ENCODE results near the gene NRXN3.
"Not testable (repeated sequence)": the region's sequence is repeated elsewhere in the genome, so short reads cannot be mapped to it uniquely, and the experiment has no call there.

Gene NRXN3

GRCh38 chr14:78509516-78509915 is 339.3 kb downstream of the NRXN3 start:
- H3K27ac ChIP-seq (ENCODE audit: low read length) = no peak overlapping the region
- H3K4me3 ChIP-seq (ENCODE audit: low read length) = no peak overlapping the region
- no peaks in the 10 kb centered on the region for H3K9me3 ChIP-seq (ENCODE audit: insufficient read depth, low read depth, low read length)
- H3K4me1 ChIP-seq (ENCODE audit: insufficient read depth, low read length) = 0 out of 2 replicates have a peak, but pooled peaks cover 3% of the 10 kb centered on the region
- no peaks in the 10 kb centered on the region for H3K27me3 ChIP-seq (ENCODE audit: insufficient read depth, low read length)
- no peaks in the 10 kb centered on the region for H3K36me3 ChIP-seq (ENCODE audit: insufficient read depth, low read depth, low read length)
- H3K9ac ChIP-seq (ENCODE audit: low read depth, low read length) = no peak overlapping the region

GRCh38 chr14:78512021-78512420 is 341.8 kb downstream of the NRXN3 start:
- Histone ChIP-seq H3K9ac (ENCODE audit: low read depth, low read length) (no peak overlapping the region), H3K27ac (ENCODE audit: low read length) (no peak overlapping the region), H3K4me1 (ENCODE audit: insufficient read depth, low read length) (no peaks in the 10 kb centered on the region), H3K9me3 (ENCODE audit: insufficient read depth, low read depth, low read length) (no peaks in the 10 kb centered on the region), H3K36me3 (ENCODE audit: insufficient read depth, low read depth, low read length) (no peaks in the 10 kb centered on the region), H3K27me3 (ENCODE audit: insufficient read depth, low read length) (no peaks in the 10 kb centered on the region), H3K4me3 (ENCODE audit: low read length) (no peak overlapping the region)

GRCh38 chr14:78519863-78520262 is 349.7 kb downstream of the NRXN3 start:
- Histone ChIP-seq H3K27ac (ENCODE audit: low read length) (no peak overlapping the region), H3K9me3 (ENCODE audit: insufficient read depth, low read depth, low read length) (no peaks in the 10 kb centered on the region), H3K27me3 (ENCODE audit: insufficient read depth, low read length) (no peaks in the 10 kb centered on the region), H3K4me1 (ENCODE audit: insufficient read depth, low read length) (peaks cover 6% of the 10 kb centered on the region; the same call in 1 of the 2 replicates), H3K36me3 (ENCODE audit: insufficient read depth, low read depth, low read length) (no peaks in the 10 kb centered on the region), H3K9ac (ENCODE audit: low read depth, low read length) (no peak overlapping the region), H3K4me3 (ENCODE audit: low read length) (no peak overlapping the region)

GRCh38 chr14:78524196-78524595 is 354.0 kb downstream of the NRXN3 start:
- Histone ChIP-seq H3K4me1 (ENCODE audit: insufficient read depth, low read length) (no peaks in the 10 kb centered on the region), H3K9me3 (ENCODE audit: insufficient read depth, low read depth, low read length) (no peaks in the 10 kb centered on the region), H3K36me3 (ENCODE audit: insufficient read depth, low read depth, low read length) (no peaks in the 10 kb centered on the region), H3K27me3 (ENCODE audit: insufficient read depth, low read length) (no peaks in the 10 kb centered on the region), H3K4me3 (ENCODE audit: low read length) (no peak overlapping the region), H3K27ac (ENCODE audit: low read length) (no peak overlapping the region), H3K9ac (ENCODE audit: low read depth, low read length) (no peak overlapping the region)

GRCh38 chr14:78524766-78525165 is 354.6 kb downstream of the NRXN3 start:
- Histone ChIP-seq H3K9me3 (ENCODE audit: insufficient read depth, low read depth, low read length) (no peaks in the 10 kb centered on the region), H3K4me1 (ENCODE audit: insufficient read depth, low read length) (no peaks in the 10 kb centered on the region), H3K4me3 (ENCODE audit: low read length) (no peak overlapping the region), H3K36me3 (ENCODE audit: insufficient read depth, low read depth, low read length) (no peaks in the 10 kb centered on the region), H3K27ac (ENCODE audit: low read length) (no peak overlapping the region), H3K9ac (ENCODE audit: low read depth, low read length) (no peak overlapping the region), H3K27me3 (ENCODE audit: insufficient read depth, low read length) (no peaks in the 10 kb centered on the region)

- Histone ChIP-seq H3K9me3 (ENCODE audit: insufficient read depth, low read depth, low read length) (no peaks in the 10 kb centered on the region), H3K27ac (ENCODE audit: low read length) (no peak overlapping the region), H3K4me3 (ENCODE audit: low read length) (no peak overlapping the region), H3K27me3 (ENCODE audit: insufficient read depth, low read length) (no peaks in the 10 kb centered on the region), H3K4me1 (ENCODE audit: insufficient read depth, low read length) (no peaks in the 10 kb centered on the region), H3K36me3 (ENCODE audit: insufficient read depth, low read depth, low read length) (no peaks in the 10 kb centered on the region), H3K9ac (ENCODE audit: low read depth, low read length) (no peak overlapping the region)
Observed at GRCh38 chr14:78530078-78530477, 359.9 kb downstream of the NRXN3 start.

GRCh38 chr14:78534141-78534540 is 364.0 kb downstream of the NRXN3 start:
- no peaks in the 10 kb centered on the region for H3K9me3 ChIP-seq (ENCODE audit: insufficient read depth, low read depth, low read length)
- H3K4me1 ChIP-seq (ENCODE audit: insufficient read depth, low read length) = no peaks in the 10 kb centered on the region
- H3K9ac ChIP-seq (ENCODE audit: low read depth, low read length) = no peak overlapping the region
- no peaks in the 10 kb centered on the region for H3K27me3 ChIP-seq (ENCODE audit: insufficient read depth, low read length)
- no peaks in the 10 kb centered on the region for H3K36me3 ChIP-seq (ENCODE audit: insufficient read depth, low read depth, low read length)
- H3K4me3 ChIP-seq (ENCODE audit: low read length) = no peak overlapping the region
- no peak overlapping the region for H3K27ac ChIP-seq (ENCODE audit: low read length)

GRCh38 chr14:78535041-78535440 is 364.9 kb downstream of the NRXN3 start:
- Histone ChIP-seq H3K27ac (ENCODE audit: low read length) (no peak overlapping the region), H3K9ac (ENCODE audit: low read depth, low read length) (no peak overlapping the region), H3K4me3 (ENCODE audit: low read length) (no peak overlapping the region), H3K4me1 (ENCODE audit: insufficient read depth, low read length) (no peaks in the 10 kb centered on the region), H3K36me3 (ENCODE audit: insufficient read depth, low read depth, low read length) (no peaks in the 10 kb centered on the region), H3K9me3 (ENCODE audit: insufficient read depth, low read depth, low read length) (no peaks in the 10 kb centered on the region), H3K27me3 (ENCODE audit: insufficient read depth, low read length) (no peaks in the 10 kb centered on the region)

- not testable (repeated sequence) for H3K9me3 ChIP-seq (ENCODE audit: insufficient read depth, low read depth, low read length); H3K27ac ChIP-seq (ENCODE audit: low read length); H3K9ac ChIP-seq (ENCODE audit: low read depth, low read length); H3K4me3 ChIP-seq (ENCODE audit: low read length); H3K4me1 ChIP-seq (ENCODE audit: insufficient read depth, low read length); H3K27me3 ChIP-seq (ENCODE audit: insufficient read depth, low read length); H3K36me3 ChIP-seq (ENCODE audit: insufficient read depth, low read depth, low read length)
Observed at GRCh38 chr14:78541788-78542187, 371.6 kb downstream of the NRXN3 start.

GRCh38 chr14:78543433-78543832 is 373.3 kb downstream of the NRXN3 start:
- Histone ChIP-seq H3K4me3 (ENCODE audit: low read length) (no peak overlapping the region), H3K9me3 (ENCODE audit: insufficient read depth, low read depth, low read length) (no peaks in the 10 kb centered on the region)

GRCh38 chr14:78561074-78561473 is 390.9 kb downstream of the NRXN3 start:
- Histone ChIP-seq H3K36me3 (ENCODE audit: insufficient read depth, low read depth, low read length) (no peaks in the 10 kb centered on the region), H3K9me3 (ENCODE audit: insufficient read depth, low read depth, low read length) (no peaks in the 10 kb centered on the region), H3K9ac (ENCODE audit: low read depth, low read length) (no peak overlapping the region), H3K27ac (ENCODE audit: low read length) (no peak overlapping the region), H3K27me3 (ENCODE audit: insufficient read depth, low read length) (no peaks in the 10 kb centered on the region), H3K4me3 (ENCODE audit: low read length) (no peak overlapping the region), H3K4me1 (ENCODE audit: insufficient read depth, low read length) (peaks cover 7% of the 10 kb centered on the region; the same call in 1 of the 2 replicates)

More at GRCh38 chr14:78543433-78543832, 373.3 kb downstream of the NRXN3 start:
- Histone ChIP-seq H3K4me1 (ENCODE audit: insufficient read depth, low read length) (no peaks in the 10 kb centered on the region), H3K27me3 (ENCODE audit: insufficient read depth, low read length) (no peaks in the 10 kb centered on the region), H3K36me3 (ENCODE audit: insufficient read depth, low read depth, low read length) (no peaks in the 10 kb centered on the region), H3K27ac (ENCODE audit: low read length) (no peak overlapping the region), H3K9ac (ENCODE audit: low read depth, low read length) (no peak overlapping the region)

GRCh38 chr14:78566026-78566858 is 396.1 kb downstream of the NRXN3 start:
- Histone ChIP-seq H3K9ac (ENCODE audit: low read depth, low read length) (peak overlapping the region; percentile 50; the same call in 1 of the 2 replicates), H3K27ac (ENCODE audit: low read length) (no peak overlapping the region), H3K4me1 (ENCODE audit: insufficient read depth, low read length) (peaks cover 10% of the 10 kb centered on the region; the same call in 1 of the 2 replicates), H3K9me3 (ENCODE audit: insufficient read depth, low read depth, low read length) (no peaks in the 10 kb centered on the region), H3K27me3 (ENCODE audit: insufficient read depth, low read length) (no peaks in the 10 kb centered on the region), H3K4me3 (ENCODE audit: low read length) (peak overlapping the region; percentile 49; the same call in 1 of the 2 replicates), H3K36me3 (ENCODE audit: insufficient read depth, low read depth, low read length) (no peaks in the 10 kb centered on the region)
